Neuronal stem cell (in vitro differentiated cells): Measurements from ENCODE around the gene RFLNA.

Source experiments
- DNase-seq: peaks from one replicate; pipeline ENCODE4 v3.0.0-alpha.2; 2013; ENCODE audit warnings: low spot score
- H2AFZ ChIP-seq: one replicate; pipeline ENCODE4 v1.6.1; 2013; ENCODE audit warnings: mild to moderate bottlenecking, low read length, inconsistent platforms
- H2AK5ac ChIP-seq: 2 replicates; pipeline ENCODE4 v1.6.1; 2013; ENCODE audit warnings: low read depth, mild to moderate bottlenecking, inconsistent platforms, low read length, moderate library complexity, mixed read lengths
- H2BK120ac ChIP-seq: 2 replicates; pipeline ENCODE4 v1.6.1; 2013; ENCODE audit warnings: low read depth, mild to moderate bottlenecking, inconsistent platforms, low read length, moderate library complexity, mixed read lengths
- H2BK12ac ChIP-seq: one replicate; pipeline ENCODE4 v1.6.1; 2013; ENCODE audit warnings: low read length, inconsistent platforms
- H2BK15ac ChIP-seq: 2 replicates; pipeline ENCODE4 v1.6.1; 2013; ENCODE audit warnings: mild to moderate bottlenecking, low read length, inconsistent platforms, mixed read lengths
- H2BK5ac ChIP-seq: one replicate; pipeline ENCODE4 v1.6.1; 2013; ENCODE audit warnings: inconsistent platforms, mild to moderate bottlenecking, low read length, moderate library complexity
- H3K14ac ChIP-seq: one replicate; pipeline ENCODE4 v1.6.1; 2013; ENCODE audit warnings: low read length, inconsistent platforms
- H3K18ac ChIP-seq: 2 replicates; pipeline ENCODE4 v1.6.1; 2013; ENCODE audit warnings: low read length, inconsistent platforms
- H3K23ac ChIP-seq: 2 replicates; pipeline ENCODE4 v1.6.1; 2013; ENCODE audit warnings: low read depth, mild to moderate bottlenecking, mixed read lengths, low read length, inconsistent platforms; ENCODE audit not compliant: poor library complexity
- H3K27ac ChIP-seq: replicated peaks from 3 replicates; pipeline ENCODE4 v1.5.1; 2013; ENCODE audit warnings: low read length, inconsistent platforms
- H3K27me3 ChIP-seq, 3 experiments: 2 replicates each; pipeline ENCODE4 v1.6.1; 2013; ENCODE audit warnings: low read length in 3 of 3, mild to moderate bottlenecking in 2 of 3, inconsistent platforms in 1 of 3, low read depth in 1 of 3, mixed read lengths in 1 of 3, moderate library complexity in 1 of 3; ENCODE audit not compliant: control insufficient read depth in 3 of 3, insufficient read depth in 3 of 3
- H3K36me3 ChIP-seq, 2 donors: replicated peaks in 1 of 2; 2 replicates each; pipeline ENCODE4 v1.6.1; 2013; ENCODE audit warnings: low read length in 2 of 2; ENCODE audit not compliant: control insufficient read depth in 2 of 2, insufficient read depth in 2 of 2
- H3K4ac ChIP-seq: 2 replicates; pipeline ENCODE4 v1.6.1; 2013; ENCODE audit warnings: inconsistent platforms, mild to moderate bottlenecking, low read length, moderate library complexity
- H3K4me1 ChIP-seq, 2 donors: 1 replicate in 1 of 2; 2 replicates in 1 of 2; pipeline ENCODE4 v1.6.1; 2013; ENCODE audit warnings: low read length in 2 of 2, low read depth in 1 of 2; ENCODE audit not compliant: control insufficient read depth in 2 of 2, insufficient read depth in 1 of 2
- H3K4me2 ChIP-seq: one replicate; pipeline ENCODE4 v1.6.1; 2013; ENCODE audit warnings: mild to moderate bottlenecking, low read length, inconsistent platforms; ENCODE audit not compliant: insufficient read depth, poor library complexity, severe bottlenecking
- H3K4me3 ChIP-seq, 2 donors: 2 replicates each; pipeline ENCODE4 v1.5.1; 2013; ENCODE audit warnings: low read length in 2 of 2, mild to moderate bottlenecking in 2 of 2, inconsistent platforms in 1 of 2, moderate library complexity in 1 of 2
- H3K79me1 ChIP-seq: one replicate; pipeline ENCODE4 v1.6.1; 2013; ENCODE audit warnings: low read depth, mild to moderate bottlenecking, inconsistent platforms, low read length, moderate library complexity
- H3K9ac ChIP-seq: one replicate; pipeline ENCODE4 v1.6.1; 2013; ENCODE audit warnings: mild to moderate bottlenecking, low read depth, low read length, inconsistent platforms; ENCODE audit not compliant: poor library complexity
- H3K9me3 ChIP-seq, 2 donors: replicated peaks in 1 of 2; 2 replicates each; pipeline versions ENCODE3 to v1.6.1; 2013; ENCODE audit warnings: low read length in 2 of 2, mild to moderate bottlenecking in 2 of 2, inconsistent platforms in 1 of 2, low read depth in 1 of 2, mixed read lengths in 1 of 2, moderate library complexity in 1 of 2; ENCODE audit not compliant: control insufficient read depth in 2 of 2, insufficient read depth in 1 of 2
- H4K8ac ChIP-seq: one replicate; pipeline ENCODE4 v1.6.1; 2013; ENCODE audit warnings: low read depth, mild to moderate bottlenecking, inconsistent platforms, low read length, moderate library complexity
- H4K91ac ChIP-seq: one replicate; pipeline ENCODE4 v1.6.1; 2013; ENCODE audit warnings: low read length, low read depth, mild to moderate bottlenecking, inconsistent platforms; ENCODE audit not compliant: poor library complexity
- WGBS, 2 donors: extraction: QIAGEN DNeasy Blood & Tissue Kit; methylation state at CpG; one replicate each; pipeline ENCODE4 v1.1.7; 2013; ENCODE audit warnings: missing lambda C conversion rate in 2 of 2, mixed read lengths in 1 of 2; ENCODE audit not compliant: insufficient read length in 2 of 2, insufficient replicate concordance in 1 of 2; ENCODE audit errors: extremely low coverage in 2 of 2; 5-methylcytosine and 5-hydroxymethylcytosine counted together

Gene RFLNA

GRCh38 chr12:124304314-124304790 lies 9.5 kb downstream of the RFLNA start:
- no peak overlapping the region for H4K8ac ChIP-seq
- H2BK5ac ChIP-seq, result no peak overlapping the region
- no peak for DNase-seq
- H3K14ac ChIP-seq, result no peak overlapping the region
- no peaks in the 10 kb centered on the region for H3K27me3 ChIP-seq
- no peak overlapping the region for H4K91ac ChIP-seq
- no peaks in the 10 kb centered on the region for H3K4me1 ChIP-seq
- peak overlapping the region; percentile 33 for H2AK5ac ChIP-seq
- WGBS, 2 donors, result no CpG with 5 or more reads among the region's 20 CpGs
- no peak overlapping the region for H3K27ac ChIP-seq
- H3K36me3 ChIP-seq, result no peaks in the 10 kb centered on the region
- H2AFZ ChIP-seq, result no peak overlapping the region
- no peak overlapping the region for H3K4me2 ChIP-seq
- no peaks in the 10 kb centered on the region for H3K79me1 ChIP-seq
- no peak overlapping the region for H3K4me3 ChIP-seq
- H3K23ac ChIP-seq, result peak overlapping the region; percentile 37
- no peak overlapping the region for H3K4ac ChIP-seq
- no peaks in the 10 kb centered on the region for H3K9me3 ChIP-seq
- peak overlapping the region; percentile 34 for H3K9ac ChIP-seq
- no peak overlapping the region for H2BK15ac ChIP-seq
- no peak overlapping the region for H2BK120ac ChIP-seq
- H2BK12ac ChIP-seq, result no peak overlapping the region
- H3K18ac ChIP-seq, result peak overlapping the region; percentile 84

GRCh38 chr12:124305136-124305535 lies 10.2 kb downstream of the RFLNA start:
- Histone ChIP-seq H2BK120ac (no peak overlapping the region), H3K9me3 (no peaks in the 10 kb centered on the region), H3K4me2 (no peak overlapping the region), H4K8ac (no peak overlapping the region), H2BK5ac (no peak overlapping the region), H2AFZ (no peak overlapping the region), H3K4me3 (no peak overlapping the region), H3K18ac (no peak overlapping the region), H3K9ac (no peak overlapping the region), H3K27ac (no peak overlapping the region), H4K91ac (no peak overlapping the region), H3K27me3 (no peaks in the 10 kb centered on the region), H2BK15ac (no peak overlapping the region), H2BK12ac (no peak overlapping the region), H2AK5ac (no peak overlapping the region), H3K79me1 (no peaks in the 10 kb centered on the region), H3K4ac (no peak overlapping the region), H3K14ac (no peak overlapping the region), H3K23ac (peak overlapping the region; percentile 27), H3K4me1 (no peaks in the 10 kb centered on the region), H3K36me3 (no peaks in the 10 kb centered on the region)
- no peak for DNase-seq
- no CpG with 5 or more reads among the region's 10 CpGs for WGBS, 2 donors

GRCh38 chr12:124305776-124306685 lies 11.1 kb downstream of the RFLNA start:
- no peak overlapping the region for H2AFZ ChIP-seq
- no peak for DNase-seq
- H3K27me3 ChIP-seq, result no peaks in the 10 kb centered on the region
- H2BK120ac ChIP-seq, result no peak overlapping the region
- H3K4me1 ChIP-seq, result no peaks in the 10 kb centered on the region
- H4K8ac ChIP-seq, result no peak overlapping the region
- H4K91ac ChIP-seq, result no peak overlapping the region
- no peak overlapping the region for H2BK12ac ChIP-seq
- no peaks in the 10 kb centered on the region for H3K36me3 ChIP-seq
- no peak overlapping the region for H3K9ac ChIP-seq
- no peak overlapping the region for H3K4me2 ChIP-seq
- peaks cover 2% of the 10 kb centered on the region for H3K79me1 ChIP-seq
- no peak overlapping the region for H3K23ac ChIP-seq
- H3K18ac ChIP-seq, result no peak overlapping the region
- no peak overlapping the region for H3K14ac ChIP-seq
- H2BK15ac ChIP-seq, result peak overlapping the region; percentile 14
- H2AK5ac ChIP-seq, result peak overlapping the region; percentile 6
- no peak overlapping the region for H2BK5ac ChIP-seq
- H3K4ac ChIP-seq, result no peak overlapping the region
- WGBS, 2 donors, result no CpG with 5 or more reads among the region's 24 CpGs
- no peak overlapping the region for H3K4me3 ChIP-seq
- H3K9me3 ChIP-seq, result no peaks in the 10 kb centered on the region
- no peak overlapping the region for H3K27ac ChIP-seq

- Histone ChIP-seq H3K9me3 (no peaks in the 10 kb centered on the region), H4K91ac (no peak overlapping the region), H3K14ac (no peak overlapping the region), H2AK5ac (peak overlapping the region; percentile 6), H3K4me2 (no peak overlapping the region), H2BK5ac (no peak overlapping the region), H3K36me3 (no peaks in the 10 kb centered on the region), H3K23ac (peak overlapping the region; percentile 6), H3K27me3 (no peaks in the 10 kb centered on the region), H3K79me1 (peaks cover 2% of the 10 kb centered on the region), H2BK120ac (no peak overlapping the region), H3K9ac (no peak overlapping the region), H2AFZ (no peak overlapping the region), H3K4me3 (no peak overlapping the region), H2BK12ac (no peak overlapping the region), H3K27ac (no peak overlapping the region), H3K18ac (peak overlapping the region; percentile 49), H3K4me1 (no peaks in the 10 kb centered on the region), H3K4ac (no peak overlapping the region), H4K8ac (no peak overlapping the region), H2BK15ac (peak overlapping the region; percentile 14)
- WGBS, 2 donors, result no CpG with 5 or more reads among the region's 28 CpGs
- DNase-seq, result no peak
Measured at GRCh38 chr12:124306686-124307555, 12.0 kb downstream of the RFLNA start.
